GM12878 (cell line): ENCODE measurements around the gene MAPKAP1. TPM values are rescaled to one million over a fixed set of nuclear protein-coding genes. Genes with fewer than 3 reads are reported as not detected.

ENCODE experiments used
- ATAC-seq: fragments of 200-7000 bp; cut with Tn5 transposase; 3 replicates; pipeline ENCODE4 v1.9.1; 2020; ENCODE audit warnings: mild to moderate bottlenecking, moderate library complexity
- BruUV-seq: library from RNA; stranded (reverse); fragments of 400-500 nt; replicated peaks from 2 replicates; lab custom pipeline; 2021; lab: Mats Ljungman, UMichigan
- CTCF ChIA-PET: fragments of 300-600 bp; sonication (Branson Sonifier 250); formaldehyde crosslinking; extraction: SDS; loops from one replicate; lab custom pipeline; 2021; ENCODE audit warnings: inconsistent platforms; lab: Yijun Ruan, JAX
- POLR2A ChIA-PET: fragments of 350-600 bp; formaldehyde crosslinking; extraction: SDS; loops from one replicate; lab custom pipeline; 2021; ENCODE audit warnings: inconsistent platforms; lab: Charles Lee
- RAD21 ChIA-PET: fragments of 300-600 bp; sonication (Branson Sonifier 250); formaldehyde crosslinking; loops from one replicate; lab custom pipeline; 2023; ENCODE audit warnings: antibody characterized with exemption; ENCODE audit not compliant: unreplicated experiment; lab: Charles Lee
- SMC1A ChIA-PET: fragments of 300-600 bp; sonication (Branson Sonifier 250); formaldehyde crosslinking; loops from one replicate; lab custom pipeline; 2023; ENCODE audit not compliant: unreplicated experiment, uncharacterized antibody; lab: Charles Lee
- DNase-seq: peaks from one replicate; pipeline ENCODE4 v3.0.0-alpha.2; 2011; ENCODE audit warnings: low read depth, low spot score
- FAIRE-seq: peaks from 3 replicates; lab custom pipeline; 2011; peaks lifted over from hg19 to GRCh38; lab: Jason Lieb, UNC
- H2AFZ ChIP-seq: 2 replicates; pipeline ENCODE4 v1.6.0; 2011; ENCODE audit warnings: low read depth, low read length, control low read depth; ENCODE audit not compliant: control insufficient read depth
- H3K27ac ChIP-seq: 2 replicates; pipeline ENCODE4 v1.5.1; 2011; ENCODE audit warnings: control low read depth; ENCODE audit not compliant: control insufficient read depth, insufficient read depth
- H3K27me3 ChIP-seq, 2 experiments: replicated peaks in 1 of 2; 2 replicates each; pipeline versions ENCODE4 v1.6.0 to v1.6.1; 2011; ENCODE audit warnings: low read length in 1 of 2; ENCODE audit not compliant: control insufficient read depth in 2 of 2, insufficient read depth in 2 of 2
- H3K36me3 ChIP-seq, 2 experiments: 2 replicates each; pipeline ENCODE4 v1.5.1; 2011; ENCODE audit warnings: low read length in 1 of 2; ENCODE audit not compliant: control insufficient read depth in 2 of 2, insufficient read depth in 2 of 2
- H3K4me1 ChIP-seq: 2 replicates; pipeline ENCODE4 v1.6.1; 2011; ENCODE audit warnings: mild to moderate bottlenecking, low read length, moderate library complexity, mixed read lengths; ENCODE audit not compliant: control insufficient read depth, insufficient read depth
- H3K4me2 ChIP-seq: 2 replicates; pipeline ENCODE4 v1.6.0; 2011; ENCODE audit warnings: control low read depth; ENCODE audit not compliant: control insufficient read depth, insufficient read depth
- H3K4me3 ChIP-seq: fragments of 200-600 bp; sonication (generic); 2 replicates; pipeline ENCODE4 v1.5.1; 2016
- H3K79me2 ChIP-seq: 2 replicates; pipeline ENCODE4 v1.6.0; 2011; ENCODE audit warnings: low read length; ENCODE audit not compliant: control insufficient read depth, insufficient read depth
- H3K9ac ChIP-seq: 2 replicates; pipeline ENCODE4 v1.8.0; 2011; ENCODE audit warnings: low read length, control low read depth, mixed read lengths; ENCODE audit not compliant: control insufficient read depth, insufficient read depth
- H3K9me3 ChIP-seq: replicated peaks from 3 replicates; pipeline ENCODE4 v1.5.1; 2011; ENCODE audit warnings: mild to moderate bottlenecking, low read length; ENCODE audit not compliant: control insufficient read depth, insufficient read depth
- H4K20me1 ChIP-seq: 2 replicates; pipeline ENCODE4 v1.6.0; 2011; ENCODE audit not compliant: control insufficient read depth, insufficient read depth
- BCL3 ChIP-seq: IDR thresholded peaks from 2 replicates; pipeline ENCODE4 v1.6.1; 2011; ENCODE audit warnings: borderline replicate concordance, low read depth, mild to moderate bottlenecking, moderate library complexity, low read length; ENCODE audit not compliant: insufficient read depth, poor library complexity, severe bottlenecking
- BMI1 ChIP-seq: fragments of 450-650 bp; IDR thresholded peaks from 2 replicates; pipeline ENCODE4 v1.6.1; 2016; ENCODE audit warnings: mild to moderate bottlenecking, moderate library complexity, borderline replicate concordance
- IKZF1 ChIP-seq: fragments of 450-650 bp; conservative IDR thresholded peaks from 2 replicates; pipeline ENCODE4 v1.6.1; 2017; ENCODE audit warnings: antibody characterized with exemption, mild to moderate bottlenecking
- IKZF2 ChIP-seq, 2 experiments: fragments of 450-650 bp; IDR thresholded peaks; 2 replicates each; pipeline ENCODE4 v1.6.1; 2017; ENCODE audit warnings: mild to moderate bottlenecking in 2 of 2, moderate library complexity in 2 of 2
- MTA2 ChIP-seq: fragments of 450-650 bp; IDR thresholded peaks from 2 replicates; pipeline ENCODE4 v1.6.1; 2016; ENCODE audit warnings: low read depth, mild to moderate bottlenecking, moderate library complexity
- MYB ChIP-seq: fragments of 150-350 bp; IDR thresholded peaks from 2 replicates; pipeline ENCODE4 v1.6.1; 2014; ENCODE audit warnings: mild to moderate bottlenecking, low read depth, low read length, borderline replicate concordance
- NR2C2 ChIP-seq: IDR thresholded peaks from 2 replicates; pipeline ENCODE4 v1.6.1; 2011; ENCODE audit warnings: borderline replicate concordance, low read depth; ENCODE audit not compliant: control insufficient read depth, insufficient read length
- REST ChIP-seq: IDR thresholded peaks from 2 replicates; pipeline ENCODE4 v1.6.1; 2012; ENCODE audit warnings: mild to moderate bottlenecking, low read depth, low read length
- SKIL ChIP-seq: fragments of 450-650 bp; IDR thresholded peaks from 2 replicates; pipeline ENCODE4 v1.6.1; 2017; ENCODE audit warnings: mild to moderate bottlenecking, low read depth, inconsistent platforms; ENCODE audit not compliant: poor library complexity, severe bottlenecking
- STAT3 ChIP-seq: IDR thresholded peaks from 2 replicates; pipeline ENCODE4 v1.6.1; 2011; ENCODE audit warnings: low read depth, low read length, improper control_type of control experiment
- USF1 ChIP-seq: IDR thresholded peaks from 2 replicates; pipeline ENCODE4 v1.6.1; 2011; ENCODE audit warnings: borderline replicate concordance, low read depth, mild to moderate bottlenecking, moderate library complexity, mixed read lengths, low read length; ENCODE audit not compliant: insufficient read depth; ENCODE audit errors: extremely low read length
- WGBS: methylation state at CpG from one replicate; pipeline ENCODE4 v1.1.6; 2016; ENCODE audit warnings: low lambda C conversion rate; ENCODE audit not compliant: insufficient replicate concordance, insufficient coverage; ENCODE audit errors: missing lambda C conversion rate; 5-methylcytosine and 5-hydroxymethylcytosine counted together
- in situ Hi-C: fragments of 300-500 bp; cut with MboI; formaldehyde crosslinking; loops from 9 replicates; pipeline ENCODE4 v1.14.3; 2018; ENCODE audit warnings: mixed read lengths
- intact Hi-C: fragments of 100-400 bp; cut with micrococcal nuclease; formaldehyde crosslinking; loops from one replicate; pipeline ENCODE4 v1.14.2; 2022; ENCODE audit not compliant: unreplicated experiment
- polyA plus RNA-seq, 11 experiments: library from polyadenylated mRNA; depleted of rRNA in 4 of 11; unstranded in 6 of 11; stranded (reverse) in 5 of 11; fragments of >200 nt; fragmentation: Nextera tagmentation in 4 of 11; fragmentation: Illumina TruSeq in 1 of 11; extraction: Ambion mirVana in 4 of 11; extraction: Trizol in 1 of 11; gene quantifications; 1 replicate in 1 of 11; 2 replicates in 10 of 11; pipeline versions ENCODE4 v1.2.1 to v1.2.3, GENCODE V29; 2011 to 2016; ENCODE audit warnings: inconsistent platforms in 2 of 11, missing spikeins in 2 of 11, low read depth in 1 of 11
- total RNA-seq, 4 experiments: library from RNA; depleted of rRNA in 3 of 4; stranded (reverse); fragments of >200 nt in 3 of 4; fragmentation: Illumina TruSeq in 1 of 4; extraction: Trizol in 1 of 4; gene quantifications; 2 replicates each; pipeline versions ENCODE4 v1.2.1 to v1.2.3, GENCODE V29; 2013 to 2021
- TF ChIP-seq, protein P1 (sequence below): fragments of 450-650 bp; IDR thresholded peaks from 2 replicates; pipeline ENCODE4 v1.6.1; 2017; ENCODE audit warnings: borderline replicate concordance

Gene MAPKAP1
- total and polyA plus RNA-seq, 10 of the 15 experiments (the other 5 are each of a cell fraction or from before 2014, with no cell fraction given), result 5.1 to 188 (median 105) TPM

DNA sequence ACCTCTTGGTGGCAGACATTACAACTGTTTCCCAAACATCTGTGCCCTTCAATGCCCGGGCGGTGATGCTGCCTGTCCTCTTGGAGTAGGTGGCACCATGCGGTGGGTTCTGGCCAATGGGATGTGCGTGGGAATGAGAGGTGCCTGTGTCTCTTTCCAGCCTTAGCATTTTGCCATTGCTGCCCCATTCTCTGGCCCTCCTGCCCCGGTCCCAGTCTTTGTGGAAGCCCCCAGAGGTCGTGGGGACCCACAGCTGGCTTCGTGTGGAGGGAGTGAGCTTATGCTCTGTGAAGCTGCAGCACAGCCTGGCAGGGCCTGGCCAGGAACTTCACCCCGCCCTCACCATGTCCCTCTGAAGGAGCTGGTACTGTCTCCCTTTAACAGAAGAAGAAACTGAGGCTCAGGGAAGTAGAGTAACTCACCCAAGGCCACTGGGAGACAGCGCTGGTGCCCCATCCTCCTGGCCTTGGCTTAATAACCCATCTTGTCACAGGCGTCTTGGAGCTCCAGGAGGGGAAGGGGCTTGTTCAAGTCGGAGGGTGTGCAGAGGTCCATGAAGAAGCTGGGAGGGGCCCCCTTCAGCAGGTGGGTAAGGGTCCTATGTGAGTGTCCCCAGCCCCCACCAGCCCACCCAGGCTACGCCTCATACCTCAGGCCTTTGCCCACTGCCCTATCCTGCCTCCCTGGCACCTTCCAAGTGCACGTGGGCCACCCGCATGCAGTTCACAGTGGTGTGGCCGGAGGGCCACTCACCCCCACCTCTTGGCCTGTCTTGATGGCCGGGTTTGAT is 271.8 kb downstream of the MAPKAP1 start:
- Histone ChIP-seq H3K27ac (no peak overlapping the region), H3K27me3 (no peaks in the 10 kb centered on the region), H3K9me3 (no peaks in the 10 kb centered on the region), H3K9ac (no peak overlapping the region), H3K79me2 (no peaks in the 10 kb centered on the region), H2AFZ (no peak overlapping the region), H3K4me1 (no peaks in the 10 kb centered on the region), H3K4me2 (no peak overlapping the region), H3K4me3 (no peak overlapping the region), H4K20me1 (no peaks in the 10 kb centered on the region), H3K36me3 (peaks cover 0 to 14% of the 10 kb centered on the region in 2 experiments; a peak in 3 of 4 replicates)
- ChIA-PET SMC1A (no interaction called here), CTCF (interaction anchor here (0.6 kb wide), 1 partner anchor 807 kb away, joined by 3 read pairs; no protein-coding TSS in a partner anchor), POLR2A (no interaction called here), RAD21 (no interaction called here)
- ATAC-seq (no peak; the same call in 2 of the 3 replicates), FAIRE-seq (no peak), DNase-seq (no peak)
- no TSS peak for BruUV-seq
- in situ Hi-C loops, result no loop called here
- WGBS, result 78% methylated on average over 16 of the region's 16 CpGs
- intact Hi-C loops, result no loop called here
- no peak for TF ChIP-seq BCL3
- no peak for TF ChIP-seq MTA2
- TF ChIP-seq BMI1, result no peak
- no peak for TF ChIP-seq SKIL
- TF ChIP-seq MYB, result no peak
- TF ChIP-seq IKZF1, result no peak
- no peak for TF ChIP-seq NR2C2
- TF ChIP-seq, protein P1, sequence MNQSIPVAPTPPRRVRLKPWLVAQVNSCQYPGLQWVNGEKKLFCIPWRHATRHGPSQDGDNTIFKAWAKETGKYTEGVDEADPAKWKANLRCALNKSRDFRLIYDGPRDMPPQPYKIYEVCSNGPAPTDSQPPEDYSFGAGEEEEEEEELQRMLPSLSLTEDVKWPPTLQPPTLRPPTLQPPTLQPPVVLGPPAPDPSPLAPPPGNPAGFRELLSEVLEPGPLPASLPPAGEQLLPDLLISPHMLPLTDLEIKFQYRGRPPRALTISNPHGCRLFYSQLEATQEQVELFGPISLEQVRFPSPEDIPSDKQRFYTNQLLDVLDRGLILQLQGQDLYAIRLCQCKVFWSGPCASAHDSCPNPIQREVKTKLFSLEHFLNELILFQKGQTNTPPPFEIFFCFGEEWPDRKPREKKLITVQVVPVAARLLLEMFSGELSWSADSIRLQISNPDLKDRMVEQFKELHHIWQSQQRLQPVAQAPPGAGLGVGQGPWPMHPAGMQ, result no peak
- TF ChIP-seq IKZF2 (IDR thresholded peaks at IDR 0.05), result no peak
- TF ChIP-seq REST, result no peak
- TF ChIP-seq USF1, result no peak
- TF ChIP-seq STAT3, result no peak
